ENCODE data around the gene TPCN1. TPM values are rescaled to one million over a fixed set of nuclear protein-coding genes. Genes with fewer than 3 reads are reported as not detected.

Gene TPCN1
- total RNA-seq, 1 experiment from 2014 or later: 13.5 TPM

GRCh38 chr12:113292091-113292490 is 70.8 kb downstream of the TPCN1 start:
- H3K79me1 ChIP-seq (ENCODE audit: insufficient read depth, low read depth, low read length, poor library complexity, severe bottlenecking): no peaks in the 10 kb centered on the region
- no peak overlapping the region for H2AFZ ChIP-seq (ENCODE audit: low read length)
- H3K23me2 ChIP-seq (ENCODE audit: insufficient read length, low read depth, low read length, poor library complexity, severe bottlenecking): no peaks in the 10 kb centered on the region
- TF ChIP-seq CTCF (conservative IDR thresholded peaks at IDR 0.05): no peak
- no peak overlapping the region for H3K56ac ChIP-seq (ENCODE audit: insufficient read length, low read depth, low read length)
- Mint-ChIP-seq H3K4me1 (peaks cover 0 to 2% of the 10 kb centered on the region in 2 experiments; a peak in 1 of 4 replicates), H3K27me3 (ENCODE audit: low read depth) (no peaks in the 10 kb centered on the region), H3K36me3 (ENCODE audit: insufficient read depth in 1 of 3, low read depth in 3 of 3) (peaks cover 3 to 19% (median 6%) of the 10 kb centered on the region in 3 experiments; a peak in 5 of 7 replicates), H3K9me3 (no peaks in the 10 kb centered on the region), H3K4me3 (no peak overlapping the region), H3K27ac (peak overlapping the region in 1 of 3 experiments; percentile 24; a peak in 1 of 7 replicates)
- H2BK15ac ChIP-seq (ENCODE audit: low read depth, low read length): no peak overlapping the region
- H3K18ac ChIP-seq (ENCODE audit: insufficient read length, low read depth, low read length): no peak overlapping the region
- no peak overlapping the region for H3K9ac ChIP-seq (ENCODE audit: extremely low read depth, insufficient read length, low read length)
- no peaks in the 10 kb centered on the region for H3K27me3 ChIP-seq (ENCODE audit: insufficient read depth, low read length)
- no peak overlapping the region for H2AK5ac ChIP-seq (ENCODE audit: insufficient read length, low read length)
- H3K9me3 ChIP-seq (ENCODE audit: control insufficient read depth, low read depth, low read length): no peaks in the 10 kb centered on the region
- H3K27ac ChIP-seq (ENCODE audit: insufficient read length, low read depth, low read length): no peak overlapping the region
- no peak overlapping the region for H4K91ac ChIP-seq (ENCODE audit: insufficient read length, low read depth, low read length)
- no peaks in the 10 kb centered on the region for H3K4me1 ChIP-seq (ENCODE audit: insufficient read depth, low read length)
- no peak for DNase-seq
- no peak overlapping the region for H3K4me2 ChIP-seq (ENCODE audit: insufficient read depth, insufficient read length, low read length)
- H4K8ac ChIP-seq (replicated peaks; ENCODE audit: insufficient read length, low read depth, low read length): no peak overlapping the region
- H3K4ac ChIP-seq (ENCODE audit: low read depth, low read length): no peak overlapping the region
- H3K14ac ChIP-seq (ENCODE audit: insufficient read depth, low read length): no peak overlapping the region
- H3K79me2 ChIP-seq (ENCODE audit: insufficient read depth, low read length): no peaks in the 10 kb centered on the region
- H2BK12ac ChIP-seq (ENCODE audit: insufficient read length, low read depth, low read length): no peak overlapping the region
- no peak overlapping the region for H3K23ac ChIP-seq (ENCODE audit: insufficient read length, low read depth, low read length)
- no peak overlapping the region for H2BK5ac ChIP-seq (ENCODE audit: insufficient read length, low read length)
- WGBS (ENCODE audit: extremely low coverage, insufficient read length, low lambda C conversion rate): no CpG with 5 or more reads among the region's 6 CpGs
- no peak overlapping the region for H2BK120ac ChIP-seq (ENCODE audit: low read depth, low read length, poor library complexity, severe bottlenecking)
- peaks cover under 1% of the 10 kb centered on the region for H4K20me1 ChIP-seq (ENCODE audit: control insufficient read depth, insufficient read depth, insufficient read length)
- no peak overlapping the region for H3T11ph ChIP-seq (ENCODE audit: low read length)
- no peak overlapping the region for H2BK20ac ChIP-seq (ENCODE audit: low read depth, low read length, poor library complexity, severe bottlenecking)
- H4K5ac ChIP-seq (ENCODE audit: insufficient read length, low read depth, low read length): no peak overlapping the region

Measured in H9 (cell line).